GM12873 (cell line): ENCODE measurements around the gene ABHD6.

ENCODE experiments used
- TF ChIP-seq, protein P1 (sequence below): IDR thresholded peaks from 2 replicates; pipeline ENCODE4 v1.5.1; 2012; ENCODE audit warnings: low read depth, mild to moderate bottlenecking, moderate library complexity, low read length, control low read depth; ENCODE audit not compliant: insufficient read depth; ENCODE audit errors: missing control alignments

ABHD6 gene

GRCh38 chr3:58210761-58211460, 26.7 kb upstream of the ABHD6 start, which contains the start of gene DNASE1L3:
Gene DNASE1L3, minus strand, starts transcription at chr3:58210972. Its CDS starts 66 bp downstream, at chr3:58210906.
- TF ChIP-seq, protein P1, sequence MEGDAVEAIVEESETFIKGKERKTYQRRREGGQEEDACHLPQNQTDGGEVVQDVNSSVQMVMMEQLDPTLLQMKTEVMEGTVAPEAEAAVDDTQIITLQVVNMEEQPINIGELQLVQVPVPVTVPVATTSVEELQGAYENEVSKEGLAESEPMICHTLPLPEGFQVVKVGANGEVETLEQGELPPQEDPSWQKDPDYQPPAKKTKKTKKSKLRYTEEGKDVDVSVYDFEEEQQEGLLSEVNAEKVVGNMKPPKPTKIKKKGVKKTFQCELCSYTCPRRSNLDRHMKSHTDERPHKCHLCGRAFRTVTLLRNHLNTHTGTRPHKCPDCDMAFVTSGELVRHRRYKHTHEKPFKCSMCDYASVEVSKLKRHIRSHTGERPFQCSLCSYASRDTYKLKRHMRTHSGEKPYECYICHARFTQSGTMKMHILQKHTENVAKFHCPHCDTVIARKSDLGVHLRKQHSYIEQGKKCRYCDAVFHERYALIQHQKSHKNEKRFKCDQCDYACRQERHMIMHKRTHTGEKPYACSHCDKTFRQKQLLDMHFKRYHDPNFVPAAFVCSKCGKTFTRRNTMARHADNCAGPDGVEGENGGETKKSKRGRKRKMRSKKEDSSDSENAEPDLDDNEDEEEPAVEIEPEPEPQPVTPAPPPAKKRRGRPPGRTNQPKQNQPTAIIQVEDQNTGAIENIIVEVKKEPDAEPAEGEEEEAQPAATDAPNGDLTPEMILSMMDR, result no peak

GRCh38 chr3:58214484-58215316, 22.9 kb upstream of the ABHD6 start:
- TF ChIP-seq, protein P1, result peak; percentile 70

GRCh38 chr3:58215317-58216025, 22.1 kb upstream of the ABHD6 start:
- TF ChIP-seq, protein P1, result no peak

DNA sequence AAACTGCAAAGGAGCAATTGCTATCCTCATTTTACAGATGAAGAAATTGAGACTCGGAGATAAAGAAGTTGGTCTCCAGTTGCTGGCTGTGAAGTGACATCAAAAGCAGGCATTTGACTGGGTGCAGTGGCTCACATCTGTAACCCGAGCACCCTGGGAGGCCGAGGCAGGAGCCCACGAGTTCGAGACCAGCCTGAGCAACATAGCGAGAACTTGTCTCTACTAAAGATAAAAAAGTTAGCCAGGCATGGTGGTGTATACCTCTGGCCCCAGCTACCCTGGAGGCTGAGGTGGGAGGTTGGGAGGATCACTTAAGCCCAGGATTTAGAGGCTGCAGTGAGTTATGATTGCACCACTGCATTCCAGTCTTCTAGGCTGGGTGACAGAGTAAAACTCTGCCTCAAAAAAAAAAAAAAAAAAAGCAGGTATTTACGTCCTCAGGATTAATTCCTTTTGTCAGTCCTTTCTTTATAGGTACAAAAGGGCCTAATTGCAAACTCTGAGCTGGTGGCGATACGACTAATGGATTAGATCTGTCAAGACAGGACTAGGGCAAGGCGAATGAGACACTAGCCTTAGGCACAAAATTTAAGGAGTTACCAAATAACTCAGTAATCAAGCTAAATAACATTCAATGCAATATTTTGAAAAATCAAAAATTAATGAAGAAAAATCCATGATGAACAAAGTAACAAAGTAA, 20.9 kb upstream of the ABHD6 start:
- TF ChIP-seq, protein P1, result no peak

DNA sequence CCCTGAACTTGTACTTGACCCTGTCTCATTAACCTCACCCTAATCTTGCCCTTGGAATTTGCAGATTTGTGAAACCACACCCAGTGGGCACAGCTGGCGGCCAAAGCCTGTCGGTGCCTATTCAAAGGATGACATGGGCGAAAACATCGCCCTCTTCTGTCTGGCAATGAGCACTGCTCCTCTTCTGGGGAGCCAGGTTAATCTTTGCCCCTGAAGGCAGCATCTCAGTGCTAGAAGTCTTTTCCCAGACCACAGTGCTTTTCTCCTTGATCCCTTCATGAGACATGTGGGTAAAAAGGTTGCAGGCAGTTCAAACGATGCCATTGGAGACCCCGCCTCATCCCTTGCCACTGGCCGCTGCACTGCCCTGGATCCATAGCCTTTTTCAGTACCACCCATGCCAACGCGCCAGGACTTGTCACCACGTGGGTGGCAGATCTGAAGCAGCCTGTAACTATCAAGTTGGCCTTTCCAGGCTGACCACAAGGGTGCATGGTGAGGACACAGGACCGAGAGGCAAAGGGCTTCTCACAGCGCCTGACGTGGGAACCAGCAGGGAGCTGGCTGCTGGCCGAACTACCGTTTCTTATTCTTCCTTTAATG, 20.3 kb upstream of the ABHD6 start:
- TF ChIP-seq, protein P1, result peak; percentile 90

- TF ChIP-seq, protein P1, result no peak
Measured at GRCh38 chr3:58218904-58219303, 18.7 kb upstream of the ABHD6 start.
